Sigmoid colon (tissue), 7 donors: ENCODE data around the gene ACOXL. TPM values are rescaled to one million over a fixed set of nuclear protein-coding genes. Genes with fewer than 3 reads are reported as not detected.

Experiments
- DNase-seq: peaks from one replicate; pipeline ENCODE4 v3.0.0-alpha.2; 2019
- H3K27ac ChIP-seq, 4 donors: fragments of 200-600 bp; sonication (generic); one replicate each; pipeline ENCODE4 v1.5.1; 2016 to 2019; ENCODE audit warnings: mild to moderate bottlenecking in 1 of 4
- H3K27me3 ChIP-seq, 3 donors: fragments of 200-600 bp; sonication (generic); one replicate each; pipeline ENCODE4 v1.5.1; 2019; ENCODE audit warnings: mild to moderate bottlenecking in 1 of 3
- H3K36me3 ChIP-seq, 4 donors: fragments of 200-600 bp; sonication (generic); one replicate each; pipeline ENCODE4 v1.5.1; 2016 to 2019
- H3K4me1 ChIP-seq, 4 donors: fragments of 200-600 bp; sonication (generic); one replicate each; pipeline ENCODE4 v1.5.1; 2017 to 2019
- H3K4me3 ChIP-seq, 4 donors: fragments of 200-600 bp; sonication (generic); one replicate each; pipeline ENCODE4 v1.5.1; 2017 to 2019; ENCODE audit warnings: mild to moderate bottlenecking in 2 of 4, moderate library complexity in 1 of 4
- H3K9me3 ChIP-seq, 4 donors: fragments of 200-600 bp in 3 of 4; sonication (generic) in 3 of 4; one replicate each; pipeline versions ENCODE4 v1.5.1 to v1.6.1; 2013 to 2019
- EP300 ChIP-seq, 4 donors: sonication (generic); formaldehyde crosslinking; IDR thresholded peaks; one replicate each; pipeline ENCODE4 v1.6.1; 2017; ENCODE audit warnings: antibody characterized with exemption in 4 of 4
- POLR2A ChIP-seq, 2 donors: fragments of 450-650 bp; IDR thresholded peaks; one replicate each; pipeline ENCODE4 v1.6.1; 2016; ENCODE audit warnings: antibody characterized with exemption in 2 of 2, mild to moderate bottlenecking in 2 of 2, moderate library complexity in 2 of 2
- POLR2AphosphoS5 ChIP-seq, 4 donors: sonication (generic); formaldehyde crosslinking; IDR thresholded peaks; one replicate each; pipeline ENCODE4 v1.6.1; 2017; ENCODE audit warnings: antibody characterized with exemption in 4 of 4
- WGBS, 2 donors: extraction: QIAGEN DNeasy Blood & Tissue Kit; methylation state at CpG; one replicate each; pipeline ENCODE4 v1.1.7; 2013; 5-methylcytosine and 5-hydroxymethylcytosine counted together
- intact Hi-C: fragments of 100-400 bp; cut with DNase I; formaldehyde crosslinking; loops from one replicate; pipeline ENCODE4 v1.15.1; 2023
- polyA plus RNA-seq, 3 donors: library from polyadenylated mRNA; stranded (reverse); fragments of 200-250 nt; gene quantifications; one replicate each; pipeline ENCODE4 v1.2.3, GENCODE V29; 2013
- total RNA-seq, 4 donors: library from RNA; depleted of rRNA; stranded (reverse); fragments of >200 nt; gene quantifications; one replicate each; pipeline ENCODE4 v1.1.0, GENCODE V29; 2016
- TF ChIP-seq, protein P1 (sequence below), 4 experiments: fragments of 450-650 bp in 3 of 4; fragments of 200-600 bp in 1 of 4; IDR thresholded peaks; one replicate each; pipeline ENCODE4 v1.5.1; 2016 to 2019; ENCODE audit warnings: antibody characterized with exemption in 4 of 4, mild to moderate bottlenecking in 3 of 4, moderate library complexity in 2 of 4
- donor health status: healthy with polysubstance abuse.
- donor health status: Bipolar disorder and iron deficiency.
- donor health status: healthy.

ACOXL gene
- total and polyA plus RNA-seq, 7 donors, result 0.45 TPM; not detected in 6

DNA sequence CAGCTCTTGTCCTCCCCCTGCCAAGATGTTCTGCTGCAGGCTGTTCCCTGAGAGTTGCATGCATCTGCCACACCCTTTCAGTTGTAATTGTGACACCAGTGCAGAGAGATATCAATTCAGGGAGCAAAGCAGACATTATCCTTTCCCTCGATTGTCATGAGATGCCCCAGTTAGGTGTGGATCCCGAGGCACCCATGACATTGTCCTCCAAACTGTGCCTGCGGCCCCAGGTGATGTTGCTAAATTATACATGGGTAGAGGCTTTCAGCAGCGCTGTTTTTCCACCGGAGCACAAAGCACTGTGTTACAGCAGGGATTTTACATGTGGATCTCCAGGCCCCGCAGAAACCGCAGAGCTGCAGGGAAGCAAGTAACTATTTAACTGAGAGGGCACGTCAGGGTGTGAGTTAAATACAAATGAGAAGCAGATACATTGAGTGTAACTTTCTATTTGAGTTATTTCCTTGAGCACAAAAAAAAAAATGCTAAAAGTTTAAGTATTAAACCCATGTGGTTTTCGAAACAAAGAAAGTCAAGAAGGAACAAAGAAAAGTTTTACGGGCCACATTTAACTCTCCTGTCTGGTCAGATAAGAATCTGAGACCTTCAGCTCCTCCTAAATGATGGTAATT is 298.0 kb downstream of the ACOXL start:
- intact Hi-C loops, result no loop called here
- Histone ChIP-seq H3K36me3 (no peaks in the 10 kb centered on the region), H3K27ac (no peak overlapping the region), H3K4me1 (no peaks in the 10 kb centered on the region), H3K4me3 (no peak overlapping the region), H3K9me3 (no peaks in the 10 kb centered on the region), H3K27me3 (no peaks in the 10 kb centered on the region)
- 14 to 63% methylated on average over 10 of the region's 10 CpGs for WGBS, 2 donors
- TF ChIP-seq EP300 (IDR thresholded peaks at IDR 0.05), result no peak
- TF ChIP-seq POLR2A (IDR thresholded peaks at IDR 0.05), result no peak
- TF ChIP-seq POLR2AphosphoS5 (IDR thresholded peaks at IDR 0.05), result no peak
- TF ChIP-seq, protein P1, sequence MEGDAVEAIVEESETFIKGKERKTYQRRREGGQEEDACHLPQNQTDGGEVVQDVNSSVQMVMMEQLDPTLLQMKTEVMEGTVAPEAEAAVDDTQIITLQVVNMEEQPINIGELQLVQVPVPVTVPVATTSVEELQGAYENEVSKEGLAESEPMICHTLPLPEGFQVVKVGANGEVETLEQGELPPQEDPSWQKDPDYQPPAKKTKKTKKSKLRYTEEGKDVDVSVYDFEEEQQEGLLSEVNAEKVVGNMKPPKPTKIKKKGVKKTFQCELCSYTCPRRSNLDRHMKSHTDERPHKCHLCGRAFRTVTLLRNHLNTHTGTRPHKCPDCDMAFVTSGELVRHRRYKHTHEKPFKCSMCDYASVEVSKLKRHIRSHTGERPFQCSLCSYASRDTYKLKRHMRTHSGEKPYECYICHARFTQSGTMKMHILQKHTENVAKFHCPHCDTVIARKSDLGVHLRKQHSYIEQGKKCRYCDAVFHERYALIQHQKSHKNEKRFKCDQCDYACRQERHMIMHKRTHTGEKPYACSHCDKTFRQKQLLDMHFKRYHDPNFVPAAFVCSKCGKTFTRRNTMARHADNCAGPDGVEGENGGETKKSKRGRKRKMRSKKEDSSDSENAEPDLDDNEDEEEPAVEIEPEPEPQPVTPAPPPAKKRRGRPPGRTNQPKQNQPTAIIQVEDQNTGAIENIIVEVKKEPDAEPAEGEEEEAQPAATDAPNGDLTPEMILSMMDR (IDR thresholded peaks at IDR 0.05), result no peak
- no peak for DNase-seq

DNA sequence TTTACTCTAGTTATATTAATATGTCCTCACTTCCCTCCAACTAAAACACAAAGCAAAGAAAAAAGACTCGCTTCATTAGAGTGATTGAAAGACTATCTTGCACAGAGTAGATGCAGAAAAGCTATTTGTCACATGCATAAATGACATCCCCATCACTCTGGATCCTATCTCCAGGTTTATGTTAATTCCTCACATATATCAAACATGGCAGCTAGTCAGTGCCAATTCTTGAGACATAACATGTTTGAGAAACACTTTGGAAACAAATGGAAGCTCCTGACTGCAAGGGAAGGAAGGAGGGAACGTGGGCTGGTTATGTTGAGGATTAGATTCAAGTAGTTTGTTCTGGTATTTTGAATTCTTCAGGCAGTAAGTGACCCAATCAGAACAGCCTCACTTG is 298.6 kb downstream of the ACOXL start:
- Histone ChIP-seq H3K4me3 (no peak overlapping the region), H3K36me3 (no peaks in the 10 kb centered on the region), H3K27ac (no peak overlapping the region), H3K9me3 (no peaks in the 10 kb centered on the region), H3K27me3 (no peaks in the 10 kb centered on the region), H3K4me1 (no peaks in the 10 kb centered on the region)
- DNase-seq, result no peak
- intact Hi-C loops, result no loop called here
- 40 to 55% methylated on average over 2 of the region's 2 CpGs for WGBS, 2 donors
- TF ChIP-seq EP300 (IDR thresholded peaks at IDR 0.05), result no peak
- TF ChIP-seq POLR2AphosphoS5 (IDR thresholded peaks at IDR 0.05), result no peak
- TF ChIP-seq, protein P1 (IDR thresholded peaks at IDR 0.05), result no peak
- TF ChIP-seq POLR2A (IDR thresholded peaks at IDR 0.05), result no peak

DNA sequence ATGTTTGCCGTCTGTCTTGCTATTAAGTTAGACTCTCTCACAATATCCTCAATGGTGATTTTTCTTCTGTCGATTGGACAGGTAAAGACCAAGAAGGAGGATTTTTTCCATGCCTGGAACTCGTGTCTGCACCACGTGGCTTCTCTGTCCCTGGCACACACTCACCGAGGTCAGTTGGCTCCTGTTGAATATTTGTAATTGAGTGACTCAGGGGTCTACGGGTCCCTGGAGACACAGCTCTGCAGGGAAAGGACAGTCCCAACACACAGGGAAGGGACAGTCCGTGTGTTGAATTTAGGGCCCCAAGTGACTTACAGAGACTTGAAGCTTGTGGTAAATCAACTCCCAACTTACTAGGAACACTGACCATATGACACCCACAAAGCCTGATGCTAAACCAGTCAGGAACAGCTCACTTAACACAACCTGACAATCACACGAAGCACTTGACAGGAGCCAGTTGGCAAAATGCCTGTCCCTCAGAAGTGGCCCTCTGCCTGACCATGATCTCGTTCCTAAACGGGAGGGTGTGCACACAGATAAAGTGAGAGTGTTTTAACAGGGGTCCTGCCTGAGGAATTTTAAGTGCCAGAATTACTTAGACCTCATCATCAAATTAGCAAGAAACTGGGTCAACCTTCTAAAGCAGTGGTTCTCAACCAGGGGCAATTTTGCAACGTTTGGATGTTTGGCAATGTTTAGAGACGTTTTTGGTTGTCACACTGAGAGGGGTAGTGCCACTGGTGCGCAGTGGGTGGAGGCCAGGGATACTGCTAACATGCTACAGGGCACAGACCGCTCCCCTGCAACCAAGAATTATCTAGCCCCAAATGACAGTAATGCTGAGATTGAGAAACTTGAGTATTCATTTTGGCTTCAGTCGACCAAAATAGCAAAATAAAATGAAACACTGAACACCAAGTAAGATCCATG is 299.4 kb downstream of the ACOXL start:
- intact Hi-C loops, result no loop called here
- DNase-seq, result no peak
- Histone ChIP-seq H3K36me3 (no peaks in the 10 kb centered on the region), H3K4me1 (no peaks in the 10 kb centered on the region), H3K27ac (no peak overlapping the region), H3K4me3 (no peak overlapping the region), H3K27me3 (no peaks in the 10 kb centered on the region), H3K9me3 (no peaks in the 10 kb centered on the region)
- TF ChIP-seq, protein P1 (IDR thresholded peaks at IDR 0.05), result no peak
- TF ChIP-seq POLR2AphosphoS5 (IDR thresholded peaks at IDR 0.05) (no peak), EP300 (IDR thresholded peaks at IDR 0.05) (no peak), POLR2A (IDR thresholded peaks at IDR 0.05) (no peak)
- 73 to 76% methylated on average over 15 of the region's 15 CpGs for WGBS, 2 donors

DNA sequence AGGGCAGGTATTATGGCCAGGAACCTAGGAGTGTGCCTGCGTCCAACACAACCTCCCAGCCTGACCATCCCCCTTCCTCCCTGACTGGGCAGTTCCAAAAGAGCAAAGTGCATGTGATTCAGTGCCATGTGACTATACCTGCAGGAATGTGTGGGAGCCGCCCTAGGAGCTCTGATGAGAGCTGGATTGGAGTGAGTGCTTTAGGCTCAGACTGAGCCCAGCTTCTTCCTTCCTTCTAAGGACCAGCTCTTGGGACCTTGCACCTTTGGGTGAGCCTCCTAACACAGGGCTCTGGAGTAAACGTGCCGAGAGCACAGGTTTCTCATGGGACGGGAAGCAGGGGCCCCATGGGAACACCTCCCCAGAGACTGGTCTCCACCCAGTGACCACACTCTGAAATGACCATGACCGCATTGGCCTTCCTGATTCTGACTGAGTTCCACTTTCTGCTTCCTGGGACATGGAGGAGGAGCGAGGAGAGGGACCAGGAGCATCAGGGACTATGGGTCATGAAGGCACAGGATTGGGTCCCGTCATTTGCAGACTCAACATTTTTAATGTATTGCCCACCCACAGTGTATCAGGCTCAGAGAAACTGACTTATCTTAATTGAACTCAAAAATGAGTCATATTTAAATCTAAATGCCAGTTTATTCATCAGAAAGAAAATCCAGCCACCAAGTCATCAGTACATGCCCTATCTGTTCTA is 300.5 kb downstream of the ACOXL start:
- no peak for DNase-seq
- no peaks in the 10 kb centered on the region for H3K27me3 ChIP-seq
- no peak for TF ChIP-seq EP300 (IDR thresholded peaks at IDR 0.05)
- WGBS, 2 donors, result 30 to 63% methylated on average over 8 of the region's 8 CpGs
- intact Hi-C loops, result no loop called here
- no peak overlapping the region for H3K4me3 ChIP-seq
- no peak overlapping the region for H3K27ac ChIP-seq
- no peaks in the 10 kb centered on the region for H3K4me1 ChIP-seq
- no peaks in the 10 kb centered on the region for H3K9me3 ChIP-seq
- H3K36me3 ChIP-seq, result no peaks in the 10 kb centered on the region

DNA sequence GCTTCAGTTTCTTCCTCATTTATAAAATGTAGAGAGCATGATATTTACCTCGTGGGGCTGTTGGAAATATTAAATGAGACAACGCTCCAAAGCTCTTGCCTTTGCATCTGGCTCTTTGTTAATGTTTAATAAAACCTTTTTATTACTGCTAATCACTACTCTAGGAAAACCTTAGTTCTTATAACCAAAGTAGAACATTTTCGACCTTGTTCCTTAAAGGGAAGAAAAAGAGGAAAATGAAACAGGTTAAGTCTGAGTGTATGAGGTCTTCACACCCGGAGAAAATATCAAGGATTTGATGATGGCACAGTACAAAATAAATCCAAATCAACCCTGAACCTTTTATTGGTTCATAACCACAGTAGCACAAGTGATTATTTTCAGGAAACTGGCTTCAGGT is 301.8 kb downstream of the ACOXL start:
- H3K27me3 ChIP-seq, result no peaks in the 10 kb centered on the region
- H3K9me3 ChIP-seq, result no peaks in the 10 kb centered on the region
- DNase-seq, result no peak
- intact Hi-C loops, result no loop called here
- 20 to 66% methylated on average over 4 of the region's 4 CpGs for WGBS, 2 donors
- H3K27ac ChIP-seq, result no peak overlapping the region
- H3K4me3 ChIP-seq, result no peak overlapping the region
- TF ChIP-seq POLR2AphosphoS5 (IDR thresholded peaks at IDR 0.05) (no peak), POLR2A (IDR thresholded peaks at IDR 0.05) (no peak), EP300 (IDR thresholded peaks at IDR 0.05) (no peak)
- TF ChIP-seq, protein P1 (IDR thresholded peaks at IDR 0.05), result no peak
- no peaks in the 10 kb centered on the region for H3K4me1 ChIP-seq
- H3K36me3 ChIP-seq, result no peaks in the 10 kb centered on the region
